Measurements from ENCODE around the gene ATP5MG. TPM values are rescaled to one million over a fixed set of nuclear protein-coding genes. Genes with fewer than 3 reads are reported as not detected.
"Not testable (repeated sequence)": the region's sequence is repeated elsewhere in the genome, so short reads cannot be mapped to it uniquely, and the experiment has no call there.

The ATP5MG gene
- total RNA-seq, 1 experiment from 2014 or later: 334 TPM

GRCh38 chr11:118401880-118402590 lies 629 bp downstream of the ATP5MG start:
- POLR2A ChIA-PET (ENCODE audit: low non-redundant PET): interaction anchor here (0.7 kb wide), 1 partner anchor 20 kb away, joined by 3 read pairs; no protein-coding TSS in a partner anchor
- Histone ChIP-seq H3K27ac (ENCODE audit: low read depth, low read length, poor library complexity, severe bottlenecking) (peak overlapping the region; percentile 89), H3K4me1 (ENCODE audit: insufficient read depth, low read length, poor library complexity, severe bottlenecking) (peaks cover 16% of the 10 kb centered on the region), H3K27me3 (replicated peaks; ENCODE audit: insufficient read depth, low read depth, low read length, poor library complexity) (no peaks in the 10 kb centered on the region), H3K9me3 (ENCODE audit: low read depth, low read length, poor library complexity, severe bottlenecking) (no peaks in the 10 kb centered on the region), H3K4me3 (ENCODE audit: low read depth, low read length, poor library complexity, severe bottlenecking) (peak overlapping the region; percentile 78), H3K36me3 (ENCODE audit: insufficient read depth, low read length, poor library complexity, severe bottlenecking) (peaks cover 21% of the 10 kb centered on the region)
- peak; percentile 15 for DNase-seq (ENCODE audit: low spot score)
- no peak for TF ChIP-seq CTCF (conservative IDR thresholded peaks at IDR 0.05; ENCODE audit: low read depth, low read length)
- TF ChIP-seq EZH2 (IDR thresholded peaks at IDR 0.05; ENCODE audit: borderline replicate concordance, low read depth, low read length, poor library complexity, severe bottlenecking): no peak
- BruUV-seq (replicated peaks): TSS peak; percentile 57
- CTCF ChIA-PET: interaction anchor here (0.7 kb wide), 1 partner anchor 123 kb away, joined by 4 read pairs; no protein-coding TSS in a partner anchor
- intact Hi-C loops (cut with micrococcal nuclease; ENCODE audit: unreplicated experiment): loop anchor here (1.0 to 5.0 kb wide), 2 partner anchors 34 to 85 kb away; partner anchors contain the start of gene KMT2A

- DNase-seq (ENCODE audit: low spot score); BruUV-seq (replicated peaks); CTCF ChIA-PET; H3K9me3 ChIP-seq (ENCODE audit: low read depth, low read length, poor library complexity, severe bottlenecking); H3K27me3 ChIP-seq (replicated peaks; ENCODE audit: insufficient read depth, low read depth, low read length, poor library complexity): not testable (repeated sequence)
- H3K4me3 ChIP-seq (ENCODE audit: low read depth, low read length, poor library complexity, severe bottlenecking): peak overlapping the region; percentile 78
- peaks cover 16% of the 10 kb centered on the region for H3K4me1 ChIP-seq (ENCODE audit: insufficient read depth, low read length, poor library complexity, severe bottlenecking)
- POLR2A ChIA-PET (ENCODE audit: low non-redundant PET): interaction anchor here (0.7 kb wide), 1 partner anchor 23 kb away, joined by 5 read pairs; no protein-coding TSS in a partner anchor
- peaks cover 26% of the 10 kb centered on the region for H3K36me3 ChIP-seq (ENCODE audit: insufficient read depth, low read length, poor library complexity, severe bottlenecking)
- intact Hi-C loops (cut with micrococcal nuclease; ENCODE audit: unreplicated experiment): loop anchor here (5.0 kb wide), 1 partner anchor 85 kb away; no protein-coding TSS in a partner anchor
- peak overlapping the region; percentile 89 for H3K27ac ChIP-seq (ENCODE audit: low read depth, low read length, poor library complexity, severe bottlenecking)
Observed at GRCh38 chr11:118402594-118402993, 1.2 kb downstream of the ATP5MG start.

GRCh38 chr11:118406599-118407166 lies 5.3 kb downstream of the ATP5MG start:
- Histone ChIP-seq H3K9me3 (ENCODE audit: low read depth, low read length, poor library complexity, severe bottlenecking) (no peaks in the 10 kb centered on the region), H3K27me3 (replicated peaks; ENCODE audit: insufficient read depth, low read depth, low read length, poor library complexity) (no peaks in the 10 kb centered on the region), H3K27ac (ENCODE audit: low read depth, low read length, poor library complexity, severe bottlenecking) (no peak overlapping the region), H3K4me3 (ENCODE audit: low read depth, low read length, poor library complexity, severe bottlenecking) (no peak overlapping the region), H3K36me3 (ENCODE audit: insufficient read depth, low read length, poor library complexity, severe bottlenecking) (peaks cover 34% of the 10 kb centered on the region), H3K4me1 (ENCODE audit: insufficient read depth, low read length, poor library complexity, severe bottlenecking) (peaks cover 13% of the 10 kb centered on the region)
- CTCF ChIA-PET: no interaction called here
- BruUV-seq (replicated peaks): no TSS peak
- intact Hi-C loops (cut with micrococcal nuclease; ENCODE audit: unreplicated experiment): no loop called here
- TF ChIP-seq EZH2 (IDR thresholded peaks at IDR 0.05; ENCODE audit: borderline replicate concordance, low read depth, low read length, poor library complexity, severe bottlenecking): no peak
- no peak for TF ChIP-seq CTCF (conservative IDR thresholded peaks at IDR 0.05; ENCODE audit: low read depth, low read length)
- DNase-seq (ENCODE audit: low spot score): peak; percentile 23
- POLR2A ChIA-PET (ENCODE audit: low non-redundant PET): no interaction called here
